Measurements from ENCODE around the gene CD2AP. TPM values are rescaled to one million over a fixed set of nuclear protein-coding genes. Genes with fewer than 3 reads are reported as not detected.

Gene CD2AP
- total RNA-seq, 1 experiment from 2014 or later: 43.8 TPM

DNA sequence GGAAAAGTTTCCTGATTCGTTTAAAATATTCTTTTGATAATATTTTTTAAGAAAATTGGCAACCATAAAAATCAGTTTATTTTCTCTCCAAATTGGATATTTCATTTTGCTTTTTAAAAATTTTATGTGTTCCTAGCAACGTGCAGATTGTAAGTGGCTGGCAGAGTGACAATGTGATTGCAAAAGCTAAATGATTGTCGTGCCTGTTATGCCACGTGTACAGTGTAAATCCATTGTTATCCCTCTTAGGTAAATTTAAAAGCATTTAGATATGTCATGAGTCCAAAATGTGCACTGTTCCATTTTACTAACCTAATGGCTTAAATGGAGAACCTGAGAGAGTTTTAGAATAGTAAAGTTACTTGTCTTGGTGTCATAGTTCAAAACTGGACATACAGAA is 126.4 kb downstream of the CD2AP start:
- H3K4me2 ChIP-seq (ENCODE audit: low read length): no peak overlapping the region
- no peaks in the 10 kb centered on the region for H3K27me3 ChIP-seq (ENCODE audit: insufficient read depth, low read length)
- H3K9ac ChIP-seq (ENCODE audit: low read length): no peak overlapping the region
- H3K4me3 ChIP-seq (replicated peaks in 1 of 2; ENCODE audit: low read depth in 1 of 2, low read length in 2 of 2): no peak overlapping the region
- TF ChIP-seq SIN3A (IDR thresholded peaks at IDR 0.05; ENCODE audit: low read depth): no peak
- TF ChIP-seq, protein P1, sequence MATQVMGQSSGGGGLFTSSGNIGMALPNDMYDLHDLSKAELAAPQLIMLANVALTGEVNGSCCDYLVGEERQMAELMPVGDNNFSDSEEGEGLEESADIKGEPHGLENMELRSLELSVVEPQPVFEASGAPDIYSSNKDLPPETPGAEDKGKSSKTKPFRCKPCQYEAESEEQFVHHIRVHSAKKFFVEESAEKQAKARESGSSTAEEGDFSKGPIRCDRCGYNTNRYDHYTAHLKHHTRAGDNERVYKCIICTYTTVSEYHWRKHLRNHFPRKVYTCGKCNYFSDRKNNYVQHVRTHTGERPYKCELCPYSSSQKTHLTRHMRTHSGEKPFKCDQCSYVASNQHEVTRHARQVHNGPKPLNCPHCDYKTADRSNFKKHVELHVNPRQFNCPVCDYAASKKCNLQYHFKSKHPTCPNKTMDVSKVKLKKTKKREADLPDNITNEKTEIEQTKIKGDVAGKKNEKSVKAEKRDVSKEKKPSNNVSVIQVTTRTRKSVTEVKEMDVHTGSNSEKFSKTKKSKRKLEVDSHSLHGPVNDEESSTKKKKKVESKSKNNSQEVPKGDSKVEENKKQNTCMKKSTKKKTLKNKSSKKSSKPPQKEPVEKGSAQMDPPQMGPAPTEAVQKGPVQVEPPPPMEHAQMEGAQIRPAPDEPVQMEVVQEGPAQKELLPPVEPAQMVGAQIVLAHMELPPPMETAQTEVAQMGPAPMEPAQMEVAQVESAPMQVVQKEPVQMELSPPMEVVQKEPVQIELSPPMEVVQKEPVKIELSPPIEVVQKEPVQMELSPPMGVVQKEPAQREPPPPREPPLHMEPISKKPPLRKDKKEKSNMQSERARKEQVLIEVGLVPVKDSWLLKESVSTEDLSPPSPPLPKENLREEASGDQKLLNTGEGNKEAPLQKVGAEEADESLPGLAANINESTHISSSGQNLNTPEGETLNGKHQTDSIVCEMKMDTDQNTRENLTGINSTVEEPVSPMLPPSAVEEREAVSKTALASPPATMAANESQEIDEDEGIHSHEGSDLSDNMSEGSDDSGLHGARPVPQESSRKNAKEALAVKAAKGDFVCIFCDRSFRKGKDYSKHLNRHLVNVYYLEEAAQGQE (IDR thresholded peaks at IDR 0.05; ENCODE audit: low read depth): no peak
- ChIA-PET CTCF (no interaction called here), RAD21 (ENCODE audit: low non-redundant PET in 1 of 2, low total read pairs in 2 of 2, uncharacterized antibody in 2 of 2, unreplicated experiment in 2 of 2) (no interaction called here), POLR2A (no interaction called here)
- BruUV-seq (replicated peaks): no TSS peak
- peaks cover 19 to 31% of the 10 kb centered on the region in 2 experiments for H3K36me3 ChIP-seq (ENCODE audit: control insufficient read depth in 1 of 2, insufficient read depth in 2 of 2, low read length in 2 of 2)
- no peaks in the 10 kb centered on the region for H3K9me3 ChIP-seq (ENCODE audit: control insufficient read depth in 1 of 2, insufficient read depth in 1 of 2, low read depth in 1 of 2, low read length in 2 of 2)
- H3K27ac ChIP-seq (ENCODE audit: low read depth, low read length): no peak overlapping the region
- no peaks in the 10 kb centered on the region for H3K9me2 ChIP-seq (ENCODE audit: insufficient read depth)
- peaks cover 7% of the 10 kb centered on the region; the same call in 1 of the 2 replicates for H3K79me2 ChIP-seq (ENCODE audit: insufficient read depth, low read length)
- DNase-seq (ENCODE audit: low read depth, low spot score): no peak
- intact Hi-C loops (cut with micrococcal nuclease): no loop called here
- peaks cover 7% of the 10 kb centered on the region; the same call in 1 of the 2 replicates for H4K20me1 ChIP-seq (ENCODE audit: insufficient read depth)
- H2AFZ ChIP-seq (ENCODE audit: low read depth, low read length, poor library complexity, severe bottlenecking): no peak overlapping the region
- ATAC-seq: no peak
- no peaks in the 10 kb centered on the region for H3K4me1 ChIP-seq (ENCODE audit: control insufficient read depth in 1 of 2, insufficient read depth in 2 of 2, low read length in 2 of 2)

DNA sequence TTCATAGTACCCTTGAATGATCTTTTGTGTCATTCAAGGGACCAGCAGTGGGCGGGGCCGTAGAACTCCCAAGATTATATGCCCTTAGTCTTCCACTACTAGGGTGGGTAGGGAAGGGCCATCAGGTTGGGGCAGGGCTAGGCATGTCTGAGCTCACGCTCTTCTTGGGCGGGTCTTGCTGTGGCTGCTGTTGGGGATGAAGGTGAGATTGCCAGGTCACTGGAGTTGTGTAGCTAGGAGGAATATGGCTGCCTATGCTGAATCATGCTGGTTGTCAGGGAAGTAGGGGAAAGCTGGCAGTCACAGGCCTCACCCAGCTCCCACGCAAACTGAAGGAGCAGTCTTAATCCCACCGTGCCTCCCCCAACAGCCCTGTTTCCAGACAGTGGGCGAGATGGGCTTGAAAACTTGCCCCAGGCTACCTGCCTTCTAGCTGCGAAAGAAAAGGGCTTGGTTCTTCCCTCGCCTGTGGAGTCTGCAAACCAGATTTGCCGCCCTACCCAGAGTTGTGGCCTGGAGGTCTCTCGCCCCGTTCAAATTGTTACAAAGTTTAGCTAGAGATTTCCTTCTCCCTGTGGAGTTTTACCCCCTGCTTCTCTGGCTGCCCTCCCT is 144.4 kb downstream of the CD2AP start:
- no peaks in the 10 kb centered on the region for H3K4me1 ChIP-seq (ENCODE audit: control insufficient read depth in 1 of 2, insufficient read depth in 2 of 2, low read length in 2 of 2)
- H3K9me3 ChIP-seq (ENCODE audit: control insufficient read depth in 1 of 2, insufficient read depth in 1 of 2, low read depth in 1 of 2, low read length in 2 of 2): no peaks in the 10 kb centered on the region
- TF ChIP-seq POLR2AphosphoS5 (IDR thresholded peaks at IDR 0.05; ENCODE audit: low read depth, low read length) (no peak), EZH2 (IDR thresholded peaks at IDR 0.05) (no peak), POLR2A (IDR thresholded peaks at IDR 0.05; ENCODE audit: borderline replicate concordance, extremely low read depth, insufficient read depth, insufficient read length) (no peak)
- TF ChIP-seq, protein P2, sequence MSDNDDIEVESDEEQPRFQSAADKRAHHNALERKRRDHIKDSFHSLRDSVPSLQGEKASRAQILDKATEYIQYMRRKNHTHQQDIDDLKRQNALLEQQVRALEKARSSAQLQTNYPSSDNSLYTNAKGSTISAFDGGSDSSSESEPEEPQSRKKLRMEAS (IDR thresholded peaks at IDR 0.05): no peak
- H3K9me2 ChIP-seq (ENCODE audit: insufficient read depth): no peaks in the 10 kb centered on the region
- no peak overlapping the region for H3K4me2 ChIP-seq (ENCODE audit: low read length)
- no peaks in the 10 kb centered on the region for H3K79me2 ChIP-seq (ENCODE audit: insufficient read depth, low read length)
- no peak overlapping the region for H2AFZ ChIP-seq (ENCODE audit: low read depth, low read length, poor library complexity, severe bottlenecking)
- CTCF ChIA-PET: interaction anchor here (2.2 kb wide), 1 partner anchor 10 kb away, joined by 7 read pairs; no protein-coding TSS in a partner anchor
- ATAC-seq (no peak), DNase-seq (ENCODE audit: low read depth, low spot score) (no peak)
- H4K20me1 ChIP-seq (ENCODE audit: insufficient read depth): no peaks in the 10 kb centered on the region
- H3K9ac ChIP-seq (ENCODE audit: low read length): no peak overlapping the region
- peaks cover 0 to 14% of the 10 kb centered on the region in 2 experiments; a peak in 3 of 4 replicates for H3K36me3 ChIP-seq (ENCODE audit: control insufficient read depth in 1 of 2, insufficient read depth in 2 of 2, low read length in 2 of 2)
- intact Hi-C loops (cut with micrococcal nuclease): no loop called here
- POLR2A ChIA-PET: no interaction called here
- H3K27me3 ChIP-seq (ENCODE audit: insufficient read depth, low read length): no peaks in the 10 kb centered on the region
- RAD21 ChIA-PET (ENCODE audit: low non-redundant PET in 1 of 2, low total read pairs in 2 of 2, uncharacterized antibody in 2 of 2, unreplicated experiment in 2 of 2): no interaction called here
- H3K27ac ChIP-seq (ENCODE audit: low read depth, low read length): no peak overlapping the region
- no peak overlapping the region for H3K4me3 ChIP-seq (replicated peaks in 1 of 2; ENCODE audit: low read depth in 1 of 2, low read length in 2 of 2)
- no TSS peak for BruUV-seq (replicated peaks)
